ENCODE results near the gene YEATS2.

DNA sequence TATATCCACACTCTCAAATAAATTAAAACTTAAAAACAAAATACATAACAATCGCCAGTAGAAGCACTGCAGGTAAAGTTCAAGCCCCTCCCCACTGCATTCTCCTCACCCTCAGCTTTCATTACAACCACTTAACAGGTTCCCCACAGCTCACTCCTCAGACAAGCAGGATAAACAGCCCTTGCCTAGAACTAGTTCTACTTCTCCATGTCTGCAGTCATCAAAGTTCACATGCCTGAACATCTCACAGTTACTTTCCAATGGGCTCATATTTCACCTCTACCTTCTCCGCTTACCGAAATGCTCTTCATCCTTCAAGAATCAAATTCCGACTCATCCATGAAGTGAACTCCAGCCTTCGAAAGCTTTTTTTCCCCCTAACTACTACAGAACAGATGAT lies 4.1 kb downstream of the YEATS2 start:
- TF ChIP-seq FOXM1 (IDR thresholded peaks at IDR 0.05; ENCODE audit: borderline replicate concordance) = no peak
- TF ChIP-seq SUZ12 (IDR thresholded peaks at IDR 0.05) = no peak
- no peak for TF ChIP-seq L3MBTL2 (conservative IDR thresholded peaks at IDR 0.05)
- TF ChIP-seq HDGF (IDR thresholded peaks at IDR 0.05; ENCODE audit: borderline replicate concordance) = no peak
- no peak for TF ChIP-seq ZNF384 (IDR thresholded peaks at IDR 0.05)
- no peak for TF ChIP-seq ARNT (IDR thresholded peaks at IDR 0.05)
- TF ChIP-seq SP1 (IDR thresholded peaks at IDR 0.05) = no peak
- no peak for TF ChIP-seq BHLHE40 (IDR thresholded peaks at IDR 0.05; ENCODE audit: borderline replicate concordance)
- TF ChIP-seq ELF4 (IDR thresholded peaks at IDR 0.05) = no peak
- no peak for TF ChIP-seq LEF1 (IDR thresholded peaks at IDR 0.05; ENCODE audit: borderline replicate concordance)
- no peak for TF ChIP-seq CTBP1 (IDR thresholded peaks at IDR 0.05; ENCODE audit: borderline replicate concordance)
- TF ChIP-seq FOXK2 (IDR thresholded peaks at IDR 0.05) = no peak
- no peak for TF ChIP-seq FOXA1 (IDR thresholded peaks at IDR 0.05)
- no peak for TF ChIP-seq NFRKB (IDR thresholded peaks at IDR 0.05)
